HG03432 (cell line): ENCODE measurements around the gene ZNF460.

Experiments used
- ATAC-seq: cut with Tn5 transposase; IDR thresholded peaks from one replicate; pipeline ENCODE4 v1.9.1; 2021; ENCODE audit warnings: mild to moderate bottlenecking, moderate library complexity; ENCODE audit not compliant: unreplicated experiment

The ZNF460 gene

GRCh38 chr19:57338877-57339276, 58.6 kb downstream of the ZNF460 start:
- ATAC-seq, result no peak

- ATAC-seq, result no peak
Measured at GRCh38 chr19:57342582-57342981, 62.3 kb downstream of the ZNF460 start.
